CD4-positive, alpha-beta T cell treated with Interleukin-2 at 100 ng/mL for 4 hours (primary cell): ENCODE results near the gene STPG4.
"Not testable (repeated sequence)": the region's sequence is repeated elsewhere in the genome, so short reads cannot be mapped to it uniquely, and the experiment has no call there.

Experiments
- DNase-seq: peaks from one replicate; pipeline ENCODE4 v3.0.0-alpha.2; 2020; ENCODE audit warnings: low spot score

The STPG4 gene

DNA sequence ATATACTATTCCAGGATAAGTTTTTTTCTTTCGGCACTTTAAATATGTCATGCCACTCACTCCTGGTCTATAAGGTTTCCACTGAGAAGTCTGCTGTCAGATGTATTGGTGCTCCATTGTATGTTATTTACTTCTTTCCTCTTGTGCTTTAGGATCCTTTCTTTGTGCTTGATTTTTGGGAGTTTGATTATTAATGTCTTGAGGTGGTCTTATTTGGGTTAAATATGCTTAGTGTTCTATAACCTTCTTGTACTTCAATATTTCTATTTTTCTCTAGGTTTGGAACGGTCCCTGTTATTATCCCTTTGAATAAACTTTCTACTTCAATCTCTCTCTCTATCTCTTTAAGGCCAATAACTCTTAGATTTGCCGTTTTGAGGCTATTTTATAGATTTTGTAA, 28.3 kb downstream of the STPG4 start:
- no peak for DNase-seq

DNA sequence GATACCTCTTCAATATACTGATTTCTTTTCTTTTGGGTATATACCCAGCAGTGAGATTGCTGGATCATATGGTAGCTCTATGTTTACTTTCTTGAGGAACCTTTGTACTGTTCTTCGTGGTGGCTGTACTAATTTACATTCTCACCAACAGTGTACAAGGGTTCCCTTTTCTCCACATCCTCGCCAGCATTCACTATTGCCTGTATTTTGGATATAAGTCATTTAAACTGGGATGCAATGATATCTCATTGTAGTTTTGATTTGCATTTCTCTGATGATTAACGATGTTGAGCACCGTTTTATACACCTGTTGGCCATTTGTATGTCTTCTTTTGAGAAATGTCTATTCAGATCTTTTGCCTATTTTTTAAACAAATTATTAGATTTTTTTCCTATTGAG, 30.4 kb downstream of the STPG4 start:
- not testable (repeated sequence) for DNase-seq

DNA sequence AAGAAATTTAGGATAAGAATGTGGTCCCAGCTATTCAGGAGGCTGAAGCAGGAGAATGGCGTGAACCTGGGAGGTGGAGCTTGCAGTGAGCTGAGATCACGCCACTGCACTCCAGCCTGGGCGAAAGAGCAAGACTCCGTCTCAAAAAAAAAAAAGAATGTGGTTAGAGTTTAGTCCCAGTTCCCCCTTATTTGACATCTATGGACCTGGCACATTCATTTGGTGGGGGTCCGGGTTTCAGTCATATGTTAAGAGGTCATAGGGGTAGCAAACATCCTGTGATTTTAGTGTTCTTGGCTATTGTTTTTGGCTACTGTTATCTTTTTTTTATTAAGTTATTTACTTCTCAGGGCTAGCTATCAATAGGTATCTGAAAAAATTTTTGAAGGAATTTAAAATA, 34.7 kb downstream of the STPG4 start:
- DNase-seq, result not testable (repeated sequence)

DNA sequence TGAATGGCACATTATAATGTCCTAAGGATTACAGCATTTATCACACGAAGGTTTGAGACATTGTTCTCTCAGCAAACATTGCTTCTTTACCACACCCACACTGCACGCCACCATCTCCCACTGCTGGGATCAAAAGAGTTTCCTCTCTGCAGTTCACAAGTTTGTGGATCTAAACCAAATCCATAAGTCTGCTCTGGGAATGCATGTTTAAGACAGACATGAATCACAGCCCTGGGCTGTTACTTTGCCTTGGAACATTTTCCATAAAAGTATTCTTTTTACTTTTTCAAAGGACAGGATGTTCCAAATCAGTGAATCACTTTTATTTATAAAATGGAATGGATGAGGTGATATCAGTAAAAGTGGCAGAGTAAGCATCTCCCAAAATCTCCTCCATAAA, 36.1 kb downstream of the STPG4 start:
- DNase-seq, result no peak

DNA sequence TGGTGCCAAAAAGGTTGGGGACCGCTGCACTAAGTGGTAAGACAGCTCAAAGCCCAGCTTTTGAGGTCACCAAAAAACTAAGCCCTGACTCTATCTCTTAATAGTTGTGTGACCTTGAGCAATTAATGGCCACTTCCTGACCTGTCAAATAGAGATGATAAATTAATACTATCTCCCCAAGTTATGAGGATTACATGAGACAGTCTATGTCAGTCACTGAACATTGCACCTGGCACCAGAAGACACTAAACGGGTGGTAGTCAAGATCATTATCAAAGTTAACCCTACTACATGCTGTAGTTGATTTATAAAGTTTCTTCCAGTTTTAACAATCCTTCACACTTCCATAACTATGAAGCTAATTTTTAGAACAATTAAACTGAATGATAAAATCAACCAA, 36.5 kb downstream of the STPG4 start:
- DNase-seq, result no peak

DNA sequence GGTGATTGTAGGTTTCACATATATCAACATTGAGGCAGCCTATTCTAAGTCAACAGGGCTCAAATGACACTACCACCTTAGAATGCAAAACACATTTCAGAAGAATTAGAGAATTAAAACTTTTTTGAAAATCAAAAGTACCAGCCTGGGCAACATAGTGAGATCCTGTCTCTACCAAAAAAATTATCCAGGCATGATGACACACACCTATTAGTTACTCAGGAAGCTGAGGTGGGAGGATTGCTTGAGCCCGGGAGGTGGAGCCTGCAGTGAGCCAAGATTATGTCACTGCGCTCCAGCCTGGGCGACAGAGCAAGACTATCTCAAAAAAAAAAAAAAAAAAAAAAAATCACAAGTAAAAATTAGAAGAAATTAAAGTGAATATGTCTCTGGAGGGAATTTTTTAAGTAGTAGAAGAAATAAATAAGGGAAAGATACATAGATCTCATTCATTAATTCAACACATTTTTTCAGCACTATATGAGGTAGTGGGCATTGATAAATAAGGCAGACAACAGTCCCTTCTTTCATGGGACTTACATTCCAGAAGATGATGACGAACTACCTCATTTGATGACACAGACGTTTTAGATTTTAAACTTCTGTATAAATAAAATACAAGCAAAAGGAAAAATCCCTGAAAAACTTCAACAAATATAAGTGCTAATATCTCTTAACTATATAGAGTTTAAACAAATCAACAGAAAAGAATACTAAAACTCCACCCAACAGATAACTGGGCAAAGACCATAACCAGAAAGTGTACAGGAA, 42.3 kb downstream of the STPG4 start:
- no peak for DNase-seq

DNA sequence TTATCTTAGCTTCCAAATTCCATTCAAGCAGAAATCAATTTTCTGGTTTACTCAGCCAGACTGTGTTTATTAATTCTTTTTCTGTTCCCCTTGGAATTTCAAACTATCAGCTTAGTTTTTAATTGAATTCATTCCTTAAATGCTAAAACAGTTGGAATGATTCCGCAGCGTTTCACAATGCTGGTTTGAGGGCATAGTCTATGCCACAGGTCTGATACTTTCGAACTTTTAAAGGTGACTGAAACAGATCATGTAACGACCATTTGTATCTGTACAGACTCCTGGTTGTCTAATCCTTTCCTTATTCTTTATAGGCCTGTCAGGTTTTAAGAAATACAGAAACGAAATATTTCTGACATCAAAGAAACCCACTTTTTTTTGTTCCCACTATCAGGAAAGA, 45.4 kb downstream of the STPG4 start:
- no peak for DNase-seq

DNA sequence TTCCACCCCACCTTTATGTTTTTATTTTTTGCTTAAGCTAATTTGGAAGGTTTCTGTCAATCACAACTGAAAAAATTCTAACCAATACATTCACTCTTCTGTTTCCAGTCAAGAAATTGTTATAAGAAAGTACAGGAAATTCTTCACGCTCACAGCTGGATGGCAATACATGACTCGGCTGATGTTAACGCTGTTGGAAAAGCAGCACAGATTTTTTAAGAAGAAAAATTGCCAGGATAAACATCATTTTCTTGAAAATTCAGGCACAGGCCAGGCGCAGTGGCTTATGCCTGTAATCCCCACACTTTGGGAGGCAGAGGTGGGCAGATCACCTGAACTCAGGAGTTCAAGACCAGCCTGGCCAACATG, 46.1 kb downstream of the STPG4 start:
- DNase-seq, result no peak

DNA sequence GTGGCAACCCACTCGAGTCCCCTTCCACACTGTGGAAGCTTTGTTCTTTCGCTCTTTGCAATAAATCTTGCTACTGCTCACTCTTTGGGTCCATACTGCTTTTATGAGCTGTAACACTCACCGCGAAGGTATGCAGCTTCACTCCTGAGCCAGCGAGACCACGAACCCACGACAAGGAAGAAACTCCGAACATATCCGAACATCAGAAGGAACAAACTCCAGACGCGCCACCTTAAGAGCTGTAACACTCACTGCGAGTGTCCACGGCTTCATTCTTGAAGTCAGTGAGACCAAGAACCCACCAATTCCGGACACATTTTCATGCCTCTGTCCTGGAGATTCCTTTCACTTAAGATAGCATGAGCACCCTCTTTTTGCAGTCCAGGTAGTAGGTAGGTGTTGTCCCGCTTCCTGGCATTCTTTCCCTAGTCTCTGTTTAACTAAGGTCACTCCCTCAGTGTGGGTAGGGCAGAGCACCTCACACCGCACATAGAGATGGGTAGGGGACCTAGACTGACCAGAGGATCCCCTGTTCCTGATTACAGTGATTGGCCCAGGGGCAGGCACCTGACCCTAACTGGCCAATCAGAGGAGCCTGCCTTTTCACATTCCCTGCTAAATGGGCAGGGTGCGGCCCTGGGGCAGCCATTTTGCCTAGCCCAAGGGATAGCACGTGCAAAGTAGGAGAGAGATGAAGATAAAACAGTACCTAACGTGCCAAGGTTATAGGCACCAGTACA, 46.7 kb downstream of the STPG4 start:
- DNase-seq, result not testable (repeated sequence)

DNA sequence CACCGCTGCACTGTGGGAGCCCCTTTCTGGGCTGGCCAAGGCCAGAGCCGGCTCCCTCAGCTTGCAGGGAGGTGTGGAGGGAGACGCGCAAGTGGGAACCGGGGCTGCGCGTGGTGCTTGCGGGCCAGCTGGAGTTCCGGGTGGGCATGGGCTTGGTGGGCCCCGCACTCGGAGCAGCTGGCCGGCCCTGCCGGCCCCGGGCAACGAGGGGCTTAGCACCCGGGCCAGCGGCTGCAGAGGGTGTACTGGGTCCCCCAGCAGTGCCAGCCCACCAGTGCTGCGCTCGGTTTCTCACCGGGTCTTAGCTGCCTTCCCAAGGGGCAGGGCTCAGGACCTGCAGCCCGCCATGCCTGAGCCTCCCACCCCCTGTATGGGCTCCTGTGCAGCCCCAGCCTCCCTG, 47.9 kb downstream of the STPG4 start:
- DNase-seq, result not testable (repeated sequence)

DNA sequence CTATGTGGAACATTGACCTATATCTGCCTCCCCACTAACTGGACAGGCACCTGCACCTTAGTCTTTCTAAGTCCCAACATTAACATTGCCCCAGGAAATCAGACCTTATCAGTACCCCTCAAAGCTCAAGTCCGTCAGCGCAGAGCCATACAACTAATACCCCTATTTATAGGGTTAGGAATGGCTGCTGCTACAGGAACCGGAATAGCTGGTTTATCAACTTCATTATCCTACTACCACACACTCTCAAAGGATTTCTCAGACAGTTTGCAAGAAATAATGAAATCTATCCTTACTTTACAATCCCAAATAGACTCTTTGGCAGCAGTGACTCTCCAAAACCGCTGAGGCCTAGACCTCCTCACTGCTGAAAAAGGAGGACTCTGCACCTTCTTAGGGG, 48.9 kb downstream of the STPG4 start:
- not testable (repeated sequence) for DNase-seq

DNA sequence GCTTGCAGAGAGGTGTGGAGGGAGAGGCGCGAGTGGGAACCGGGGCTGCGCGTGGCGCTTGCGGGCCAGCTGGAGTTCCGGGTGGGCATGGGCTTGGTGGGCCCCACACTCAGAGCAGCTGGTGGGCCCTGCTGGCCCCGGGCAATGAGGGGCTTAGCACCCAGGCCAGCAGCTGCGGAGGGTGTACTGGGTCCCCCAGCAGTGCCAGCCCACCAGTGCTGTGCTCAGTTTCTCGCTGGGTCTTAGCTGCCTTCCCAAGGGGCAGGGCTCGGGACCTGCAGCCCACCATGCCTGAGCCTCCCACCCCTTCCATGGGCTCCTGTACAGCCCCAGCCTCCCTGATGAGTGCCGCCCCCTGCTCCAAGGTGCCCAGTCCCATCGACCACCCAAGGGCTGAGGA, 55.4 kb downstream of the STPG4 start:
- not testable (repeated sequence) for DNase-seq

DNA sequence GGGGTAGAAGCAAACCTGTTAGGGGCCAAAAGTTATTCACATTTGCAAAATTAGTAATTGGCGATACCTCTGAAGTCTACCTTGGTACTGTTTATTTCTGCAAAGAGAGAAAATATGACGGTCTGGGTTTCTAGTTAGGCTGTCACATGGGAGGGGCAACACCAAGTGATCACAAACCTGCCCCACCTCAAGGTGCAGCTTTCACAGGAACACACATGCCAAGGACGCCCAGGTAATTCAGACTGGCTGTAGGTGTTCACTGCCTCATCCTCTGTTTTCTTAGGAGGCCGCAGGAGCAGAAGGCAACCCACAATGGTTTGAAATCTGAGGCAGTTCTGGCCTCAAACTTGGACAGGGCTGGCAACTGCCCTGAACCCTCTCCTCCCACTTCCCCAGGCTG, 56.2 kb downstream of the STPG4 start:
- DNase-seq, result no peak

DNA sequence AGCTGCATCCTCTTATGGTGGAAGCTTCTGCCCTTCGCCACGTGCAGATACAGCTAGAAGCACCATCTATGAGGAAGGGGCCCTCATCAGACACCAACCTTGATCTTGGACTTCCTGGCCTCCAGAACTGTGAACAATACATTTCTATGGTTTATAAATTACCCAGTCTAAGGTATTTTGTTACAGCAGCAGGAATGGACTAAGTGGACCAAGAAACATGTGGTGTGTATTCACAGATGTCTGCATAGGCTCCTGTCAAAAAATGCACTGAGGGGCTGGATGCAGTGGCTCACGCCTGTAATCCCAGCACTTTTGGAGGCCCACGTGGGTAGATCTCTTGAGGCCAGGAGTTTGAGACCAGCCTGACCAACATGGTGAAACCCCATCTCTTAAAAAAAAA, 57.5 kb downstream of the STPG4 start:
- no peak for DNase-seq

DNA sequence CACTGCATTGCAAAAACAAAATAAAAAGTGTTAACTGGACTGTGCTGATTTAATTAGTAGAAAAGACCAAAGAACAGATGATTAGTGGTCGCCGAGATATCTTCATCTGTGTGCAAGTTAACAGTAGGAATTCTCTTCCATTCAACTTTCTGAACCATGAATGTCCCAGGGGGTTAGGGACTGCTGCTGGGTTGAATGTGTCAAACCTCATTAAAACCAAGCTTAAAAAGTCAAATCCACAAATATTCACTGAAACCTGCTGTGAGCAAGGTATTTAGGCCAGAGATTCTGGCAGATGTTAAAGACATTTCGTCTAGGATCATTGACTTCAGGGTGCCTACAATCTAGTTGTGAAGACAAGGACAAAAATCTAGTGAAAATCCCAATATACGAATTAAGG, 58.7 kb downstream of the STPG4 start:
- no peak for DNase-seq

DNA sequence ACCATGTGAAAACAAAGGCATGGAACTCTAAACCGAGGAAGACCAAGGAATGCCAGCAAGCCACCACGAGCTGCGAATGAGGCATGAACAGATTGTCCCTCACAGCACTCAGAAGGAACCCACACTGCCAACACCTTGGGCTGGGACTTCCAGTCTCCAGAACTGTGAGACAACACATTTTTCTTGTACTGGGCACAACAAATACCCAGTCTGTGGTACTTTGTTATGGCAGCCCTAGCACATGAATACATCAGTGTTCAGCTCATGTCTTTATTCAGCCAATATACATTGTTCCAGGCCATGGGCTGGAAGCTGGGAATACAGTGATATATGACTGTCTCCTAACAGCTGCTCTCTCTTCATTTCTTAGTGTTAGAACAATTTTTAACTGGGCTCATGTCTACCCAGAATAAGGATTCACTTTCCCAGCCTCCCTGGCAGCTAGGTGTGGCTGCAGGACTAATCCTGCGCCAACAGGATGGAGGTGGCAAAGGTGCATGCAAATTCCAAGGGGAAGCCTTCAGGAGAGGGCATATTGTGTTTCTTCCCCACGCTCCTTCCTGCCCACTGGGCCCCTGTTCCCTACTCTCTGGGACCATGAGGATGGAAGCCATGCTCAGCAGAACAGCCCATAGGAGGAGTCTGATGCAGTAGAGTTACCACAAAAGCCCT, 59.6 kb downstream of the STPG4 start:
- DNase-seq, result no peak

DNA sequence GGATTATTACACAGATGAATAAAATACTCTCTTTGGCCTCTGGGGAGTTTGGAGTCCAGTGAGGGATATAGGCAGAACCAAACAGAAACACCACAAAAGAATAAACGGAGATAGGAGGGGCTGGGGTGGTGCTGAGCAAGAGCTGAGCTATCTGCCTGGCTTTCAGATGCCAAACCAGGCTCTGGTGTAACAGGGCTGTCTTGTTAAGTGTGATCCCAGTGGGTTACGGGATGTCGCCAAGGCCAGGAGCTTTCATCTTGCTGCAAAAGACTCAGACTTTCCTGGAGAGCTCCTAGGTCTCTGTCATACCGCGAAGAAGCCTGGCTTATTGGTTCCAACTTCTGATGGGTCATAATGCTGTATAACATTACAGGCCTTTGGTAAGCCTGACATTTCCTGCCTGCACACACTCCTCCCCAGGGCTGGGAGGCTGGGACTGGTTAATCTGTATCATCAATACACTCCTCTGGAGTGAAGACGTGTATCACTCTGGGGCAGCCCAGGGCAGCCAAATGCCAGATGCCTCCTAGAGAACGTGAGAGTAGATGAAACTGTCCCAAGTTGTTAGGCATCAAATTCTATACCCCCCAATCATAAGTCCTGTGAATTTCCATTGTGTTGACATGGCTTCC, 60.5 kb downstream of the STPG4 start:
- DNase-seq, result no peak

DNA sequence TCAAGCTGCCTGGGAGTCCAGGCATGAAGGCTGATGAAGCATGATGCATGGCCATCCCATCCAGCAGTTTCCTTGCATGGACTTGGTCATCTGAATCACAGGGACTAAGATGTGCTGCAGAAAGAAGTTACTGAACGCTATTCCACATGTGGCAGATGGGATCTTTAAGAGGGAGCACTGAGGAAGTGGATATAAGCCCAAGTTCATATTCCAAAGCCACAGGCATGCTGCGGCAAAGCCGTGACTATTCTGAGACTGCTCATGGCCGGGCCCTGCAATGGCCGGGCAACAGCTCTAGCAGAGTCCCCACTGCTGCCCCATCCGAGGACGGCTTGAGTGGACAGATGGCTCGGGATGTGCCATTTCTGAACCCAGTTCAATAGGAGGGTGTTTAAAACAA, 61.5 kb downstream of the STPG4 start:
- no peak for DNase-seq

DNA sequence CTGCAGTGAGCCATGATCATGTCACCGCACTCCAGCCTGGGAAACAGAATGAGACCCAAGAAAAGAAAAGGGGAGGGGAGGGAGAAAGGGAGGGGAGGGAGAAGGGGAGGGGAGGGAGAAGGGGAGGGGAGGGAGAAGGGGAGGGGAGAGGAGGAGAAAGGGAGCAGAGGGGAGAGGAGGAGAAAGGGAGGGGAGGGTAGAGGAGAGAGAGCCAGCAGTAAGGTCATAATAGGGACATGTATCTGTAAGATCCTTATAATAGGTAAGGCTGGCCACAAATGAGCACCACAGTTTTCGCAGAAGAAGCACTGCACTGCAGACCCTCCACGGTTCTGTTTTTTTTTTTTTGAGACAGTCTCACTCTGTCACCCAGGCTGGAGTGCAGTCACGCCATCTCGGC, 62.6 kb downstream of the STPG4 start:
- no peak for DNase-seq

DNA sequence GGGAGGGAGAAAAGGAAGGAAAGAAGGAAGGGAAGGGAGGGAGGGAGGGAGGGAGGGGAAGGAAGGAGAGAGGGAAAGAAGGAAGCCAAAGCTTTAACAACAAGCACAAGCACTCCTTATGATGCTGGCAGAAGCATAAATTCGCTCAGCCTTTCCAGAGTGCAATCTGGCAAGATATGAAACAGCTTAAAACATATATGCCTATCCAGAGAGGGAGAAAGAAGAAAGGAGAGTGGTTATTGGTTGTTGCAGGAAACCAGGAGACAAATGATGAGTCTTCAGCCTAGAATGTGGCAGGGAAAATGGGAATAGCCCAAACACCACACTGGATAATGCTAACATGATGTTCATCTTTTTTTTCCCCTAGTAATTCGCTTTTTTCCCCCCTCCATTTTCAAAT, 64.0 kb downstream of the STPG4 start:
- DNase-seq, result no peak

DNA sequence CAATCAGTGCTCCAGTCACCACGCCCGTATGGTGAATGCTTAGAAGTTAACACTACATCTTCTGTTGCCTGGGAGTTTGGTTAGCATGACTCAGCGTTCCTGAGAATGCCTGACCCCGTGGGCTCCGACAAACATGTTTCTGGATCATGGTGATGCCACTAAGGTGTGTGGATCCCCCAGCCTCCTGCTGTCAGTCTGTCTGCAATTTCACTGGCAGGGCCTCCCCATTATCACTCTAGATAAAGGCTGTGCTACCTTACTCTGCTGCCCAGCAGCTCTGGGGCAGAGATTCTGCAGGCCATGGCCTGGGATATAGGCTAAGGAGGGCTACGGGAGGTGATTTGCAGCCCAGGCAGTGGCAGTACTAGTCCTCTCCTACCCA, 66.0 kb downstream of the STPG4 start:
- no peak for DNase-seq

DNA sequence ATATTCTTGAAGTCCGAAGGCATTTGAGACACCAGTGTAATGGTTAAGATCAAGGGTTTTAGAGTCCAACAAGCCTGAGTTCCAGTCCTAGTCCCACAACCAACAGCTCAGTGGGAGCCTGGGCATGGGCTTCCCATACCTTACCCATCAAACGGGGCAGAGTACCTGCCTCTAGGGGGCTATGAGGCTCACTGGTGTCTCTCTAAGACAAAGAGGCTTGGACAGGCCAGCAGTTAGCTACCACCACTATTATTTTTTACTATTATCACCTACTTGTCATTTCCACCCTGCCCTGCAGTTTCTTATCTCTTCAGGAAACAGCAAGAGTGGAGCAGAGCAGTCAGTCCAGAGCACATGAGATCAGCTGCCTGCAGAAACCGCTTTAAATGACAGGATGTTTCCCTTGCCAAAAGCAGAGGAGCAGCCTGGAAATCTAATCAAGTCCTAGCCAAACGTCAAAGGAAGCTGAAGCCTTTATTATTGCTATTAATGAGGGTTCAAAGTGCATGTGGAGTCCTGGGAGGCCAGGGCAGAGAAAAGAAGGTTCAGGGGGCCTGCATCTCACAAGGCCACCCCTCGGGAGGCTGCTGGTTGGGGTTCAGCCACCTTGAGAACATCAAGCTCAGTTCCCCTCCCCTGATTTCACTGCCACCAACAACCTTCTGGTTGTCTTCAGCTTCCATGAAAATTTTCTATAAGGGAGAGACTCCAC, 66.6 kb downstream of the STPG4 start:
- DNase-seq, result no peak
